ENCODE data around the gene DGKB. TPM values are rescaled to one million over a fixed set of nuclear protein-coding genes. Genes with fewer than 3 reads are reported as not detected.

Gene DGKB
- total RNA-seq, 1 donor from 2014 or later = 3.4 TPM

DNA sequence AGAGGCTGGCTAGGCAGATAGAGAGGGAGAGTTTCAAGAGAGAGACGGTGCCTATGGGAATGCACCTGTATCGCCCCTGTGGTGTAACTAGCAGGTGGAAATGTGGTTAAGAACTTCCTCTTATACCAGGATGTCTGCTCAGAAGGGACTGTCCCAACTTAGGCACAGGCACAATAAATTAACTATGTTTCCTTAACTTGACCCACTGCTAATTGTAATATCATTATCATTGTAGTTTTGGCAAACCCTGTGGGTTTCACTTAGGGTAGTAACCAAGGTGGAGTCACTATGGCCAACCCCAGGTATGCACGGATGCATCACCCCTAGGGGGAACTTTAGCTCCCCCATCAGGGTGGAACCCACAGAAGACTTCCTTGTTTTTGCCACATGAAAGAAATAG, 455.7 kb downstream of the DGKB start:
- DNase-seq (ENCODE audit: extremely low spot score, unreplicated experiment) = no peak
- Mint-ChIP-seq H3K9me3 (peaks cover 4% of the 10 kb centered on the region), H3K4me3 (no peak overlapping the region), H3K4me1 (ENCODE audit: unreplicated experiment) (no peaks in the 10 kb centered on the region), H3K36me3 (no peaks in the 10 kb centered on the region), H3K27me3 (no peaks in the 10 kb centered on the region), H3K27ac (no peak overlapping the region)
- TF ChIP-seq, protein P1, sequence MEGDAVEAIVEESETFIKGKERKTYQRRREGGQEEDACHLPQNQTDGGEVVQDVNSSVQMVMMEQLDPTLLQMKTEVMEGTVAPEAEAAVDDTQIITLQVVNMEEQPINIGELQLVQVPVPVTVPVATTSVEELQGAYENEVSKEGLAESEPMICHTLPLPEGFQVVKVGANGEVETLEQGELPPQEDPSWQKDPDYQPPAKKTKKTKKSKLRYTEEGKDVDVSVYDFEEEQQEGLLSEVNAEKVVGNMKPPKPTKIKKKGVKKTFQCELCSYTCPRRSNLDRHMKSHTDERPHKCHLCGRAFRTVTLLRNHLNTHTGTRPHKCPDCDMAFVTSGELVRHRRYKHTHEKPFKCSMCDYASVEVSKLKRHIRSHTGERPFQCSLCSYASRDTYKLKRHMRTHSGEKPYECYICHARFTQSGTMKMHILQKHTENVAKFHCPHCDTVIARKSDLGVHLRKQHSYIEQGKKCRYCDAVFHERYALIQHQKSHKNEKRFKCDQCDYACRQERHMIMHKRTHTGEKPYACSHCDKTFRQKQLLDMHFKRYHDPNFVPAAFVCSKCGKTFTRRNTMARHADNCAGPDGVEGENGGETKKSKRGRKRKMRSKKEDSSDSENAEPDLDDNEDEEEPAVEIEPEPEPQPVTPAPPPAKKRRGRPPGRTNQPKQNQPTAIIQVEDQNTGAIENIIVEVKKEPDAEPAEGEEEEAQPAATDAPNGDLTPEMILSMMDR (conservative IDR thresholded peaks at IDR 0.05) = no peak

DNA sequence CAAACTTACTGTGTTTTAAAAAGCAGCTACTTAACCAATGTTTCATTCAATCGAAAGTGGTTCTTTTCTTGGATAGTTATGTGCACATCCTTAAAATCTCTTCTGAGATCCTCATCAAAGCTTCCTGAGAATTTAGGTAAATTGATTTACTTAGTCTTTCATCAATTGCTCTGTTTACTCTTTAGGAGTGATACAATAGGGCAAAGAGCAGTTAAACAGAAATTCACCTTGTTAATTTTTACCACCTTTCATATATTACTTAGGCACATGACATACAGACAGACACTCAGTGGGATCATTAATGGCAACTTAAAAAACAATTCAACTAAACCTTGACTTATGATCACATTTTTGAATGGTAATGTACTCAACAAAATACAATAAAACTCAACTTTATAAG, 456.3 kb downstream of the DGKB start:
- H3K27ac Mint-ChIP-seq = no peak overlapping the region
- no peaks in the 10 kb centered on the region for H3K36me3 Mint-ChIP-seq
- H3K27me3 Mint-ChIP-seq = no peaks in the 10 kb centered on the region
- no peaks in the 10 kb centered on the region for H3K4me1 Mint-ChIP-seq (ENCODE audit: unreplicated experiment)
- TF ChIP-seq, protein P1 (conservative IDR thresholded peaks at IDR 0.05) = no peak
- no peak overlapping the region for H3K4me3 Mint-ChIP-seq
- no peak for DNase-seq (ENCODE audit: extremely low spot score, unreplicated experiment)
- H3K9me3 Mint-ChIP-seq = peaks cover 4% of the 10 kb centered on the region

DNA sequence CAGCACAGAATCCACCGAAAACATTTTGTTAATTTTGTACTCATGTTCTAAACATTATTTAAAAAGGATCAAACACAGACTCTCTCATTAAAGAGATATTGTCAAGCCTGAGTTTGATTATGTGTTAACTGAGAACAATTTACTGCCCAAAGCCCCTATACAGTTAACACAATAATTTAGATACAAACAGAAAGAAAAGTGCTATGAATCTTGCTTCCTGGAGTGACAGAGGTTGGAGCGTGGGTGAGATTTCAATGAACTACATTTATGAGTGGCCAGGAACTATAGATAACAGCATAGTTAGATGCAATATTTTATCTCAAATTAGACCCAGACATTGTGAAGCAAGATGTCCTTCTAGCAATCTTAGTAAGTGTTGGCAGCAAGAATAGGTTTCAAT, 464.2 kb downstream of the DGKB start:
- DNase-seq (ENCODE audit: extremely low spot score, unreplicated experiment) = no peak
- H3K4me3 Mint-ChIP-seq = no peak overlapping the region
- H3K27me3 Mint-ChIP-seq = no peaks in the 10 kb centered on the region
- TF ChIP-seq, protein P1 (conservative IDR thresholded peaks at IDR 0.05) = no peak
- H3K4me1 Mint-ChIP-seq (ENCODE audit: unreplicated experiment) = no peaks in the 10 kb centered on the region
- H3K27ac Mint-ChIP-seq = no peak overlapping the region
- no peaks in the 10 kb centered on the region for H3K9me3 Mint-ChIP-seq
- no peaks in the 10 kb centered on the region for H3K36me3 Mint-ChIP-seq

DNA sequence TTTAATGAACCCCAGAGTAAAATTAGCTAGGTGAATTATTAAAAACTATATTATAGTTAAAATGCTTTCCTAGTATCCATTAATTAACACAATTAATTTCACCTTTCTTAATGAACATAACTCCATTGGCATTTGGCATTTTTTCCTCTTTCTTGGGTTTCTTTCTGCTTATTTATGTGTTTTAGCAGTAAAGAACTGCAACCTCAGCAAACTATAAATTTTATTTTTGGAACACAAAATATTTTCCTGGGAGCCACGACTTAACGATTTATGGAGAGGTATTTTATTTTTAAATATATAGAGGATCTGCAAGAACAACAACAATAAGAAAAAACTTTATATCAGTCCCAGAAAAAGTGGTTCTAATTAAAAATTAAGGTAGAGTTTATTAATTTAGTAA, 465.7 kb downstream of the DGKB start:
- no peaks in the 10 kb centered on the region for H3K27me3 Mint-ChIP-seq
- no peaks in the 10 kb centered on the region for H3K4me1 Mint-ChIP-seq (ENCODE audit: unreplicated experiment)
- H3K27ac Mint-ChIP-seq = no peak overlapping the region
- H3K36me3 Mint-ChIP-seq = no peaks in the 10 kb centered on the region
- H3K9me3 Mint-ChIP-seq = no peaks in the 10 kb centered on the region
- TF ChIP-seq, protein P1 (conservative IDR thresholded peaks at IDR 0.05) = no peak
- H3K4me3 Mint-ChIP-seq = no peak overlapping the region
- DNase-seq (ENCODE audit: extremely low spot score, unreplicated experiment) = no peak

DNA sequence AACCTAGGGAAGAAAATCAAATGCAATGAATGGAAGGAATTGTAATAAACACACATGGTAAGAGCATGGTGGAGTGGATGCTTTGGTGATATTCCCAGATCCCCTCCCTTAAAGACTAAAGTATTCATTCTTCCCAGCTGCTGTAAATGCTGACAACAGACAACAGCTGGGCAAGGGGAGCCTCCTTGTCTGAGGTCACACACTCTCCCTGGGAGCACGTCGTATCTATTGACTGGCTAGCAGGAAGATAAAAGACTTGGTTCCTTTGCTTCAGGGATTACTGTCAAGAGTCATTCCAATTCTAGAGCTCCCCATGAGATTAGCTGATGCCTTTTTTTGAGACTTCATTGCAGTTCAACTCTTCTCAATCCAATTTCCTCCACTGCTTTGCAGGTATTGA, 469.6 kb downstream of the DGKB start:
- DNase-seq (ENCODE audit: extremely low spot score, unreplicated experiment) = no peak
- no peaks in the 10 kb centered on the region for H3K4me1 Mint-ChIP-seq (ENCODE audit: unreplicated experiment)
- TF ChIP-seq, protein P1 (conservative IDR thresholded peaks at IDR 0.05) = no peak
- no peaks in the 10 kb centered on the region for H3K9me3 Mint-ChIP-seq
- H3K27ac Mint-ChIP-seq = no peak overlapping the region
- H3K4me3 Mint-ChIP-seq = no peak overlapping the region
- H3K27me3 Mint-ChIP-seq = no peaks in the 10 kb centered on the region
- no peaks in the 10 kb centered on the region for H3K36me3 Mint-ChIP-seq

DNA sequence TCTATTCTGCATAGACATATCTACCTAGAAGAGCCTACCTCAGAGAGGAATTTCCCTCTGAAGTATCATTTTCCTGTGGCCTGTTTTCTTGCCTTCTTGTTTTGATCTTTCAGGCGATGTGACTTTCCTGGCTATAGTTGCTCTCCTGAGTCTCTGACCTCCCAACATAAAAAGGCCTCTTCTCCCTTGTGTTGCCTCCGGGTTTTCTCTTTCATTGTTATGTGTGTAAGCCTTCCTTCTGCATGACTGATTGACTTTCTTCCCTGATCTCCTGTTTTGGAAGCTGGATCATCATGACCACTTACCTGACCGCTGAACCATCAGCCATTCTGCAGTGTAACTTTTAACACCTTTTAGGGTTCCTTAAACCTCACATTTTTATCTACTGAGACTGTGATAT, 471.6 kb downstream of the DGKB start:
- Mint-ChIP-seq H3K4me3 (no peak overlapping the region), H3K36me3 (no peaks in the 10 kb centered on the region), H3K4me1 (ENCODE audit: unreplicated experiment) (no peaks in the 10 kb centered on the region), H3K27ac (no peak overlapping the region), H3K9me3 (peaks cover 5% of the 10 kb centered on the region), H3K27me3 (no peaks in the 10 kb centered on the region)
- no peak for DNase-seq (ENCODE audit: extremely low spot score, unreplicated experiment)
- TF ChIP-seq, protein P1 (conservative IDR thresholded peaks at IDR 0.05) = no peak

Data from type B pancreatic cell (in vitro differentiated cells).